ENCODE results near the gene MYBBP1A. TPM values are rescaled to one million over a fixed set of nuclear protein-coding genes. Genes with fewer than 3 reads are reported as not detected.

The MYBBP1A gene
- total RNA-seq, 1 experiment from 2014 or later: 177 TPM

DNA sequence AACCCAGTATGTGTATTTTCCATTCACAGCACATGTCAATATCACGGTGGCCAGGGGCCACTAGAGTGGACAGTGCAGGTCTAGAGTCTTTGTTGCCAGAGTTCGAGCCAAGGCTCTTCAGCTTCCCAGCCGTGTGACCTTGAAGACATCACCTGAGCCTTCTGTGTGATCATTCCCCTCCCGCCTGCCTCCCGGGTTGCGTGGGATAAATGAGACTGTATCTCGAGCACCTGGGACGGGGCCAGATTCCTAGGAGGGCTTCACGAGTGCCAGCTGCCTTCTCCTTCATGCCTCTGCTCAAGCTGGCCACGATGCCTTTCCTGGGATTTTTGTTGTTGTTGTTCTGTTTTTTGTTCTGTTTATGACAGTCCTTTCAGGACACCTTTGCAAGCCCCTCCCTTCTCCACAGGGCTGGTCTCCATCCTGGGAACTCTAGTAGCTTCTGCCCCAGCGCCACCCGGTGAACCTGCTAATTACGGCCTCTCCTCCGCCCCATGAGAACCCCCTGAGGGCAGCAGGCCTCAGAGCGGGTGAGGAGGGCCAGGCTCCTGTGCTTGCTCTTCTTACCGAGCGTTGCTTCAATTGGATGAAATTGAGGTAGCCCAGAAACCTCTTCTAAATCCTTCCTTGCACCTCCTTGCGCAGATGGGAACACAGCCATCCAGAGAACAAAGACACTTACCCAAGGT is 52.6 kb downstream of the MYBBP1A start:
- ChIA-PET CTCF (no interaction called here), POLR2A (ENCODE audit: low non-redundant PET) (no interaction called here)
- TF ChIP-seq, protein P1, sequence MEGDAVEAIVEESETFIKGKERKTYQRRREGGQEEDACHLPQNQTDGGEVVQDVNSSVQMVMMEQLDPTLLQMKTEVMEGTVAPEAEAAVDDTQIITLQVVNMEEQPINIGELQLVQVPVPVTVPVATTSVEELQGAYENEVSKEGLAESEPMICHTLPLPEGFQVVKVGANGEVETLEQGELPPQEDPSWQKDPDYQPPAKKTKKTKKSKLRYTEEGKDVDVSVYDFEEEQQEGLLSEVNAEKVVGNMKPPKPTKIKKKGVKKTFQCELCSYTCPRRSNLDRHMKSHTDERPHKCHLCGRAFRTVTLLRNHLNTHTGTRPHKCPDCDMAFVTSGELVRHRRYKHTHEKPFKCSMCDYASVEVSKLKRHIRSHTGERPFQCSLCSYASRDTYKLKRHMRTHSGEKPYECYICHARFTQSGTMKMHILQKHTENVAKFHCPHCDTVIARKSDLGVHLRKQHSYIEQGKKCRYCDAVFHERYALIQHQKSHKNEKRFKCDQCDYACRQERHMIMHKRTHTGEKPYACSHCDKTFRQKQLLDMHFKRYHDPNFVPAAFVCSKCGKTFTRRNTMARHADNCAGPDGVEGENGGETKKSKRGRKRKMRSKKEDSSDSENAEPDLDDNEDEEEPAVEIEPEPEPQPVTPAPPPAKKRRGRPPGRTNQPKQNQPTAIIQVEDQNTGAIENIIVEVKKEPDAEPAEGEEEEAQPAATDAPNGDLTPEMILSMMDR (conservative IDR thresholded peaks at IDR 0.05; ENCODE audit: low read depth, low read length): no peak
- no peak for TF ChIP-seq EZH2 (IDR thresholded peaks at IDR 0.05; ENCODE audit: borderline replicate concordance, low read depth, low read length, poor library complexity, severe bottlenecking)
- no peak for DNase-seq (ENCODE audit: low spot score)
- Histone ChIP-seq H3K9me3 (ENCODE audit: low read depth, low read length, poor library complexity, severe bottlenecking) (no peaks in the 10 kb centered on the region), H3K27me3 (replicated peaks; ENCODE audit: insufficient read depth, low read depth, low read length, poor library complexity) (peaks cover 41% of the 10 kb centered on the region), H3K4me3 (ENCODE audit: low read depth, low read length, poor library complexity, severe bottlenecking) (no peak overlapping the region), H3K36me3 (ENCODE audit: insufficient read depth, low read length, poor library complexity, severe bottlenecking) (no peaks in the 10 kb centered on the region), H3K4me1 (ENCODE audit: insufficient read depth, low read length, poor library complexity, severe bottlenecking) (peaks cover 12% of the 10 kb centered on the region), H3K27ac (ENCODE audit: low read depth, low read length, poor library complexity, severe bottlenecking) (no peak overlapping the region)
- no TSS peak for BruUV-seq (replicated peaks)
- intact Hi-C loops (cut with micrococcal nuclease; ENCODE audit: unreplicated experiment): no loop called here

DNA sequence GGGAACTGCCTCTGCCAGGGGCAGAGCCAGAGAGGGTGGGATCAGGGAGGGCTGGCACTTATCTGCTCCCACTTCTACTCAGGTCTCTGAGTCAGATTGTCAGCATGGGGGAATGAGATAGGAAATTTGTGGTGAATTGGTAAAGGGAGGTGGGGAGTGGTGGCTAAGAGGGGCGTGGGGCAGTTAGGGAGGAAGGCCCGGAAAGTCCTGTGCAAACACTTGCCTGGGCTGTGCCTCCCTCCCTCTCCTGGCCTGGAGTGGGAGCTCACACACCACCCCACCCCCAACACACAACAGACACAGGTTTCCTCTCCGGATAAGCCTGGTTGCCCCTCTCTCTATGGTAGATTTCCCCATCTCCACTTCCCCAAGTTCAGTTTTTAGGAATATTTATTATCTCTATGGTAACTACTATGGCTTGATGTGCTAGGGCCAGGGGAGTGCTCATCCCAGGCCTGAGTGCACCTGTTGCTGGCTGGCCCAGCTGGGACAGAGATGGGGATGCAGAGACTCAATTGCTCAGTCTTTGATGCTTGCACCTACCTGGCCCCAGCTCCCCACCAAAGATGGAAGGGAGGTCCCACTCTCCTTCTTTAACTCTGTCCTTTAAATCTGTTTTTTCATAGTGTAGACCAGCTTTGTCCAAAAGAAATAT is 53.8 kb downstream of the MYBBP1A start:
- ChIA-PET CTCF (no interaction called here), POLR2A (ENCODE audit: low non-redundant PET) (no interaction called here)
- TF ChIP-seq EZH2 (IDR thresholded peaks at IDR 0.05; ENCODE audit: borderline replicate concordance, low read depth, low read length, poor library complexity, severe bottlenecking): no peak
- TF ChIP-seq, protein P1 (conservative IDR thresholded peaks at IDR 0.05; ENCODE audit: low read depth, low read length): no peak
- Histone ChIP-seq H3K36me3 (ENCODE audit: insufficient read depth, low read length, poor library complexity, severe bottlenecking) (no peaks in the 10 kb centered on the region), H3K27me3 (replicated peaks; ENCODE audit: insufficient read depth, low read depth, low read length, poor library complexity) (peaks cover 48% of the 10 kb centered on the region), H3K4me3 (ENCODE audit: low read depth, low read length, poor library complexity, severe bottlenecking) (no peak overlapping the region), H3K27ac (ENCODE audit: low read depth, low read length, poor library complexity, severe bottlenecking) (no peak overlapping the region), H3K4me1 (ENCODE audit: insufficient read depth, low read length, poor library complexity, severe bottlenecking) (peaks cover 12% of the 10 kb centered on the region), H3K9me3 (ENCODE audit: low read depth, low read length, poor library complexity, severe bottlenecking) (no peaks in the 10 kb centered on the region)
- no TSS peak for BruUV-seq (replicated peaks)
- DNase-seq (ENCODE audit: low spot score): no peak
- intact Hi-C loops (cut with micrococcal nuclease; ENCODE audit: unreplicated experiment): no loop called here

DNA sequence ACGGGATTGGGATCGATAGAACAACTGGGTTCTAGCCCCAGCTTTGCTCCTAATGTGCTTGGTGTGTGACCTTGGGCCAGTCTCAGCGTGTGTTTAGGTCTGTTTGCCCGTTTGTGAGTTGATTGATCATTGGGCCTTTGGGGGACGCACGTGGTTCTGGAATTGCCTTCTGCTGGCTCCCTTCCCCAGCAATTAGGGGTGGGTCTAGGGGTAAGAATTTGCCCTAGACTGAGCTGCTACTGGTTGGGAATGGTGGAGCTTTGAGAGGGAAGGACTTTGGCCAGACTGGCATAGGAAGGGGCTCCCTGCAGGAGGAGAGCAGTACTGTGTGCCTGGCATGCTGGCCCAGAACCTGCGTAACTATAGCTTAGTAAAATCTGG is 55.0 kb downstream of the MYBBP1A start:
- H3K9me3 ChIP-seq (ENCODE audit: low read depth, low read length, poor library complexity, severe bottlenecking): no peaks in the 10 kb centered on the region
- no peak for DNase-seq (ENCODE audit: low spot score)
- H3K36me3 ChIP-seq (ENCODE audit: insufficient read depth, low read length, poor library complexity, severe bottlenecking): no peaks in the 10 kb centered on the region
- intact Hi-C loops (cut with micrococcal nuclease; ENCODE audit: unreplicated experiment): no loop called here
- no TSS peak for BruUV-seq (replicated peaks)
- POLR2A ChIA-PET (ENCODE audit: low non-redundant PET): no interaction called here
- H3K27me3 ChIP-seq (replicated peaks; ENCODE audit: insufficient read depth, low read depth, low read length, poor library complexity): peaks cover 48% of the 10 kb centered on the region
- H3K4me1 ChIP-seq (ENCODE audit: insufficient read depth, low read length, poor library complexity, severe bottlenecking): peaks cover 12% of the 10 kb centered on the region
- no peak overlapping the region for H3K27ac ChIP-seq (ENCODE audit: low read depth, low read length, poor library complexity, severe bottlenecking)
- no peak for TF ChIP-seq EZH2 (IDR thresholded peaks at IDR 0.05; ENCODE audit: borderline replicate concordance, low read depth, low read length, poor library complexity, severe bottlenecking)
- TF ChIP-seq, protein P1 (conservative IDR thresholded peaks at IDR 0.05; ENCODE audit: low read depth, low read length): no peak
- CTCF ChIA-PET: no interaction called here
- no peak overlapping the region for H3K4me3 ChIP-seq (ENCODE audit: low read depth, low read length, poor library complexity, severe bottlenecking)

Data from A673 (cell line).